Hematopoietic multipotent progenitor cell treated with erythropoietin and hydrocortisone succinate and interleukin-3 and kit ligand, for 17 days (in vitro differentiated cells): Measurements from ENCODE around the gene SYNE3.
A peak's percentile ranks its signal among the peaks of the same experiment; 100 is the strongest.

Source experiments
- DNase-seq: peaks from one replicate; pipeline ENCODE4 v3.0.0-alpha.2; 2015; ENCODE audit warnings: low spot score

The SYNE3 gene

GRCh38 chr14:95516554-95517181 lies at the start of gene SYNE3:
SYNE3 (minus strand) TSS chr14:95516650; CDS start chr14:95475821, 40,829 bp downstream.
- DNase-seq = peak; percentile 79

GRCh38 chr14:95564060-95564459 lies 47.6 kb upstream of the SYNE3 start:
- no peak for DNase-seq

- DNase-seq = no peak
These were observed 46.6 kb upstream of the SYNE3 start for GRCh38 chr14:95562892-95563685.

GRCh38 chr14:95561001-95561412 lies 44.6 kb upstream of the SYNE3 start:
- DNase-seq = peak; percentile 94

GRCh38 chr14:95559203-95559602 lies 42.8 kb upstream of the SYNE3 start:
- no peak for DNase-seq

- no peak for DNase-seq
These were observed 41.4 kb upstream of the SYNE3 start for GRCh38 chr14:95557832-95558231.

GRCh38 chr14:95557291-95557690 lies 40.8 kb upstream of the SYNE3 start:
- DNase-seq = no peak

- DNase-seq = no peak
These were observed 38.6 kb upstream of the SYNE3 start for GRCh38 chr14:95555053-95555452.

GRCh38 chr14:95553141-95553540 lies 36.7 kb upstream of the SYNE3 start:
- DNase-seq = no peak

GRCh38 chr14:95551435-95551834 lies 35.0 kb upstream of the SYNE3 start:
- DNase-seq = no peak

- no peak for DNase-seq
These were observed 33.5 kb upstream of the SYNE3 start for GRCh38 chr14:95549656-95550585.

- DNase-seq = peak; percentile 25
These were observed 32.0 kb upstream of the SYNE3 start for GRCh38 chr14:95548328-95548929.

GRCh38 chr14:95547626-95548327 lies 31.3 kb upstream of the SYNE3 start:
- DNase-seq = peak; percentile 21

GRCh38 chr14:95547272-95547625 lies 30.8 kb upstream of the SYNE3 start:
- no peak for DNase-seq

GRCh38 chr14:95545515-95546168 lies 29.2 kb upstream of the SYNE3 start:
- DNase-seq = peak; percentile 91

GRCh38 chr14:95544588-95544987 lies 28.1 kb upstream of the SYNE3 start:
- peak; percentile 92 for DNase-seq

- DNase-seq = peak; percentile 72
These were observed 26.6 kb upstream of the SYNE3 start for GRCh38 chr14:95543021-95543420.

- DNase-seq = peak; percentile 83
These were observed 25.8 kb upstream of the SYNE3 start for GRCh38 chr14:95541932-95542930.

GRCh38 chr14:95541346-95541745 lies 24.9 kb upstream of the SYNE3 start:
- DNase-seq = no peak
